GM12875 (cell line): ENCODE data around the gene PCMTD2.

Experiments
- H3K4me3 ChIP-seq: one replicate; pipeline ENCODE4 v1.5.1; 2011; ENCODE audit warnings: low read depth, low read length, control low read depth
- CTCF ChIP-seq: IDR thresholded peaks from 2 replicates; pipeline ENCODE4 v1.5.1; 2011; ENCODE audit warnings: low read depth, mild to moderate bottlenecking, control low read depth, inconsistent platforms, low read length, moderate library complexity, borderline replicate concordance; ENCODE audit not compliant: insufficient read depth

Gene PCMTD2

DNA sequence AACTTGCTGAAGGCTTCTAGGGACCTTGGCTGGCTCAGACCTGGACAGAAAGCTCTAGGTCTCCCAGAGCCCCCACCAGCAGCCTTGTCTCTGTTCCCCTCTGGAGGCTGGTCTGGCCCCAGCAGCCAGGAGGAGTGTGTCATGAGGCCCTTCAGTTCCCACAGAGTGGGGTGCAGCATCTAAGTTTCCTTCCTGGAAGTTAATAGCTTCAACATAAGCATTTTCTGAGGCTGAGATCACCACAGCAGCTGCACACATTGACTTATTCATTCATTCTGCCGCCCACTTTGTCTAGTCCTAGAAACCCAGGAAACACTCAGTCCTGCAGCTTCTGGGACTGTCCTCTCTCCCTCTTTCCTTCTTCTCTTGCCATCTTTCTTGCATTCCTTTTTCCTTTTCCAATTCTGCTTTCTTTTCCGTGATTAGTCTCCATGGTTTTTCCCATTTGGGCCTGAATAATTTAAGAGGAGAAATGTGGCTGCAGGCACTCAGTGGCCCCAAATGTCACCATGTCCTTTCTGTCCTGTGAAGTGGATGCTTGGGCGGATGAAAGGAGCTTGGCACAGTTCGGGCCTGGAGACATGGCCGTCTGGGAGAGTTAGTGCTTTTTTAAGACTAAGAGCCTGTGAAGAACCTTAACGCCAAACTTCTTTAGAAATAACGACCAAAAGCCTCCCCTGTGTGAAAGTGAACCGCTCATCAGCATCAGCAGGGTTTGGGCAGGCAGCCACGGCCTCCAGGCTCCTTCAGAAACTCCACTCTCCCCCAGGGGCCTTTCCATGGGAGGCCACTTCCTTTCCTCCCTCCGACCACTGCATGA is 31.0 kb upstream of the PCMTD2 start:
- TF ChIP-seq CTCF: no peak
- no peak overlapping the region for H3K4me3 ChIP-seq

DNA sequence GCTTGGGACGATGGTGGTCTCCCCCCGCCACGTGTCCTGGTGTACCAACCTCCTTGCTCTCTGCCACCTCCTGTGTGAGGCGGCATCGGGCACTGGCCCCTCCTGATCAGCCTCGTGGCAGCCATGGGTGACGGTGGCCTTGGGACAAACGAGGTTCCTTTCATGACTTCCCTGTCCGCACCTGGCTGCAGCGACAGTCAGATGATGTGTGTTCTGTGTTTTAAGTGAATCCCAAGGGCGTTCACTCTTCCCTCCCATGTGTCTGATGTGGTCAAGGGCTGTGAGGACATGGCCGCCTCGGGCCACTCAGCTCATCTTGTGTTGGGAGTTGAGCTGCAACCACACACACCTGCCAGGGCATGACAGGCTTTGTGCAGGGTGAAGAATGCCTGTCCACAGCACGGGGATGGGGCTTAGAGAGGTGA is 30.4 kb upstream of the PCMTD2 start:
- TF ChIP-seq CTCF: no peak

DNA sequence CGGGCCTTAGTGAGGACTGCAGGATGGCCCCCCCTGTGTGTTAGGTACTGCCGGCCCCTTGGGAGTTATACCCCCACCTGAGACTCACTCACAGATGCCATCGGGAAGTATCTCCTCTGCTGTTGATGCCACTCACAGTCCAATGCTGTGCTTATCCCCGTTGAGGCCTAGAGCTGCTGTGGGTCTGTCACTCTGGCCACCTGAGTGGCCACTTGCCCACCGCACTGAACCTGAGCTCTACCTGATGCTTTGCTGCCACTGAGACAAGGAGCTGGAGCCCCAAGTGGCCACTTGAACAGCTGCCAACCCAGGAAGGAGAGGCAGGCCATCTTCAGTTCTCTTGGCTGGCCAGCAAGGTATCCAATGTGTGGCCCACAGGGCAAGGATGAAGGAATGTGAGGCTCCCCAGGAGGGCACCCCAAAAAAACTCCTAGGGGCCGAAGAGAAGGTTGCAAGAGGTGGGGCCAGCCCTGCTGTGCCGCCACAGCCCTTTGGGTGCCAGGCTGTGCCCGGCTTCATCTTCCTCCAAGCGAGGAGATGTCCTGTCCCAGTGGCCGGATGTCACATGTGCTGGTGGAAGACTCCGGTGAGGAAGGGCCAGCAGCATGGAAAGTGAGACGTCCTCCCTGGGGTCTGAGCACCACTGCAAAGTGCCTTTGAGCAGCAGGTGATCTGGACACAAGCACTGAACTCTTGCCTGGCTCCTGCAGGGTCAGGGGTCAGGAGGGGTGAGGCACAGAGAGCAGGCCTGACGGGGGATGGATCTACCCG is 29.5 kb upstream of the PCMTD2 start:
- no peak overlapping the region for H3K4me3 ChIP-seq
- TF ChIP-seq CTCF: no peak

More for the DNA sequence above, 30.4 kb upstream of the PCMTD2 start:
- no peak overlapping the region for H3K4me3 ChIP-seq

DNA sequence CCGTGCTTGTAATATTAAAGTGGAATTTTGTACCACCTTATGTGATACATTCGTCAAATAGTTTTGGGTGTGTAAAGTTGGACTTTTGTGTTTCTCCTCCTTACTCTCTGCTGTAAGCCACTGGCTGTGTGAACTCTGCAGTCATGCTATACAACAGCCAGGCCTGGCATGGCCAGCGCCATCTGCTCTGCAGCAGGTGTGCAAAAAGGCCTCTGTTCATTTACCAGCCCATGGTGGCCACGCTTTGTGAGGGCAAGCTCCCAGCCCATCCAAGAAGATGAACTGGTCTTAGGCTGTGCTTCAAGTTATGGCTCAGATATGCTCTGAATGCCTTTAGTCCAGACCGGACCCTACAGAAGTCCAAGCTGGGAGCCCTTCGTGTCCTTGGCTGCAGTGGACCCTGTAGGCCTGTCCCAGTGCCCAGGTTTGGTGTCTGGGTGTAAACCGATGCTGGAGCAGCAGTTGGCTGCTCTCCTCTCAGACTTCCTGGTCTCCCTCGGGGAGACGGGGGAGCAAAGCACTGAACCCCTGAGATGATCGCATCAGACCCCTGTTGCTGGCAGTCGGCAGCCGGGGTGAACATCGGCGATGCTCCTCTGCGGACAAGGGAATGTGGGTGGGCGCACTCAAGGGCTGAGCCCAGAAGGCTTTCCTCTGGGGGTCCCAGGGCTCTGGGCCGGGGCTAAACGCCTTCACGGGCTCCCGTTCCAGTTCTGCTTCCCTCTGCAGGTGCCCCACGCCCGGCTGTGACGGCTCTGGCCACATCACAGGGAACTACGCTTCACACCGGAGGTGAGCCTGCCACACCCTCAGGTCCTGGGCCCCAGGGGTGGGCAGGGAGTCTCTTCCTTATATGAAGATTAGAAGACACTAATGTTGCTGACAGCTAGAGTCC is 28.6 kb upstream of the PCMTD2 start:
- no peak for TF ChIP-seq CTCF
- no peak overlapping the region for H3K4me3 ChIP-seq

- H3K4me3 ChIP-seq: no peak overlapping the region
- no peak for TF ChIP-seq CTCF
Observed at GRCh38 chr20:64228086-64228653, 27.4 kb upstream of the PCMTD2 start.

DNA sequence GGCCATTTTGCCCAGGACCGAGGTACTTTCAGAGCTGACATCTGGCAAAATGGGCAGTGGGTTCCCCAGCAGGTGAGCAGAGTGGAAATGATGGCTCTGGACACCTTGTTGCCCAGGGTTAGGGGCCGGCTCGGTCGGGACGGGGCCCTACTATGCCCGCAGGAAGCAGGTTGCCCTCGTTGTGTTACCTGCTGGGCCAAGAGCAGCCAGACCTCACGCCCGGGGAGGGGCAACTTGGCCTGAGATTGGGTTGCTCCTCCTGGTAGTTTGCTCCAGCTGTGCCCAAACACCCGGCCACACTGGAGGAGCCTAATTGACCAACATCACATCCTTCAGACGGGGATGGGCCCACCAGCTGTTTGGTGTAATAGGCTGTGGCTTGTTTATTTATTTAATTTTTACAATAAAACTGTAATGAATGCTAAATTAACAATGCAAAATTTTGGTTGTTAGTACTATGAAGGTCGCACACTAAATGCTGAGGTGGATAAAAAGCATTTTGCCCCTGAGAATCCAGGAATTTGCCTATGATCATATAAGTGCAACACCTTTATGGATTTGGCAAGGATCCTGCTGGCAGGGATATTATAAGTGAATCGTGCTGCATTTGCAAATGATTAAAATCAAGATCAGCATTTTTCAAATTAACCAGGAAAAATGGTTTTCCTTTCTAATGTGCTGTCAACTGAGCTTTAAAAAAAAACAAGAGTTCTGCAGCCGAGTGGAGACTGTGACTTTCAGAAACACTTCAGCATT is 26.6 kb upstream of the PCMTD2 start:
- H3K4me3 ChIP-seq: no peak overlapping the region
- TF ChIP-seq CTCF: no peak
